Vagina (tissue), 2 donors: Measurements from ENCODE around the gene ARSB. TPM values are rescaled to one million over a fixed set of nuclear protein-coding genes. Genes with fewer than 3 reads are reported as not detected.

Experiments
- DNase-seq, 2 donors: peaks; one replicate each; pipeline ENCODE4 v3.0.0-alpha.2; 2017; ENCODE audit errors: extremely low spot score in 2 of 2
- H3K27ac ChIP-seq: fragments of 200-600 bp; sonication (generic); one replicate; pipeline ENCODE4 v1.5.1; 2019
- H3K27me3 ChIP-seq: fragments of 200-600 bp; sonication (generic); one replicate; pipeline ENCODE4 v1.5.1; 2019
- H3K36me3 ChIP-seq, 2 donors: fragments of 200-600 bp; sonication (generic); one replicate each; pipeline ENCODE4 v1.5.1; 2017 to 2019
- H3K4me1 ChIP-seq: fragments of 200-600 bp; sonication (generic); one replicate; pipeline ENCODE4 v1.5.1; 2019
- H3K4me3 ChIP-seq, 2 donors: fragments of 200-600 bp; sonication (generic); 1 replicate in 1 of 2; 2 replicates in 1 of 2; pipeline ENCODE4 v1.5.1; 2016 to 2019
- H3K9me3 ChIP-seq: fragments of 200-600 bp; sonication (generic); one replicate; pipeline ENCODE4 v1.5.1; 2019
- CTCF ChIP-seq, 3 experiments: fragments of 450-650 bp in 2 of 3; fragments of 200-600 bp in 1 of 3; sonication (generic) in 1 of 3; IDR thresholded peaks; one replicate each; pipeline ENCODE4 v1.5.1; 2017 to 2019; ENCODE audit warnings: antibody characterized with exemption in 3 of 3, mild to moderate bottlenecking in 2 of 3, moderate library complexity in 2 of 3
- POLR2A ChIP-seq, 2 donors: fragments of 450-650 bp; IDR thresholded peaks; one replicate each; pipeline ENCODE4 v1.6.1; 2017; ENCODE audit warnings: antibody characterized with exemption in 2 of 2, mild to moderate bottlenecking in 2 of 2, moderate library complexity in 2 of 2
- POLR2AphosphoS5 ChIP-seq, 2 donors: sonication (generic); formaldehyde crosslinking; IDR thresholded peaks; one replicate each; pipeline ENCODE4 v1.9.0; 2017; ENCODE audit warnings: antibody characterized with exemption in 2 of 2, mild to moderate bottlenecking in 2 of 2, low read depth in 1 of 2; ENCODE audit not compliant: insufficient read depth in 1 of 2
- intact Hi-C: fragments of 100-400 bp; cut with DNase I; formaldehyde crosslinking; loops from one replicate; pipeline ENCODE4 v1.15.1; 2023
- total RNA-seq: library from RNA; depleted of rRNA; stranded (reverse); fragments of >200 nt; gene quantifications from one replicate; pipeline ENCODE4 v1.2.3, GENCODE V29; 2016

ARSB gene
- total RNA-seq, 1 donor from 2014 or later, result 12.3 TPM

- Histone ChIP-seq H3K4me3 (no peak overlapping the region), H3K36me3 (no peaks in the 10 kb centered on the region), H3K27ac (no peak overlapping the region), H3K9me3 (no peaks in the 10 kb centered on the region), H3K27me3 (no peaks in the 10 kb centered on the region), H3K4me1 (peaks cover 20% of the 10 kb centered on the region)
- TF ChIP-seq POLR2A (IDR thresholded peaks at IDR 0.05), result no peak
- no peak for TF ChIP-seq CTCF (IDR thresholded peaks at IDR 0.05)
- TF ChIP-seq POLR2AphosphoS5 (IDR thresholded peaks at IDR 0.05; ENCODE audit: insufficient read depth in 1 of 2, low read depth in 1 of 2), result no peak
- DNase-seq, result no peak
- intact Hi-C loops, result no loop called here
These were observed 229.2 kb downstream of the ARSB start for GRCh38 chr5:78755822-78756429.

- TF ChIP-seq POLR2AphosphoS5 (IDR thresholded peaks at IDR 0.05; ENCODE audit: insufficient read depth in 1 of 2, low read depth in 1 of 2), result no peak
- no peak for TF ChIP-seq POLR2A (IDR thresholded peaks at IDR 0.05)
- no peak for TF ChIP-seq CTCF (IDR thresholded peaks at IDR 0.05)
- no peak for DNase-seq
- Histone ChIP-seq H3K4me3 (no peak overlapping the region), H3K27ac (no peak overlapping the region), H3K36me3 (no peaks in the 10 kb centered on the region), H3K4me1 (peaks cover 20% of the 10 kb centered on the region), H3K27me3 (no peaks in the 10 kb centered on the region), H3K9me3 (no peaks in the 10 kb centered on the region)
- intact Hi-C loops, result no loop called here
These were observed 230.5 kb downstream of the ARSB start for GRCh38 chr5:78754655-78755054.

- TF ChIP-seq POLR2A (IDR thresholded peaks at IDR 0.05), result no peak
- no peak for TF ChIP-seq POLR2AphosphoS5 (IDR thresholded peaks at IDR 0.05; ENCODE audit: insufficient read depth in 1 of 2, low read depth in 1 of 2)
- TF ChIP-seq CTCF (IDR thresholded peaks at IDR 0.05), result no peak
- no peak for DNase-seq
- H3K36me3 ChIP-seq, result no peaks in the 10 kb centered on the region
- H3K4me1 ChIP-seq, result peaks cover 20% of the 10 kb centered on the region
- H3K9me3 ChIP-seq, result no peaks in the 10 kb centered on the region
- no peak overlapping the region for H3K4me3 ChIP-seq
- H3K27ac ChIP-seq, result no peak overlapping the region
- no peaks in the 10 kb centered on the region for H3K27me3 ChIP-seq
- intact Hi-C loops, result no loop called here
These were observed 232.0 kb downstream of the ARSB start for GRCh38 chr5:78753093-78753531.

- peaks cover 20% of the 10 kb centered on the region for H3K4me1 ChIP-seq
- intact Hi-C loops, result no loop called here
- no peak overlapping the region for H3K27ac ChIP-seq
- no peak overlapping the region for H3K4me3 ChIP-seq
- TF ChIP-seq CTCF (IDR thresholded peaks at IDR 0.05) (no peak), POLR2AphosphoS5 (IDR thresholded peaks at IDR 0.05; ENCODE audit: insufficient read depth in 1 of 2, low read depth in 1 of 2) (no peak), POLR2A (IDR thresholded peaks at IDR 0.05) (no peak)
- no peaks in the 10 kb centered on the region for H3K27me3 ChIP-seq
- H3K36me3 ChIP-seq, result no peaks in the 10 kb centered on the region
- DNase-seq, result no peak
- H3K9me3 ChIP-seq, result no peaks in the 10 kb centered on the region
These were observed 233.2 kb downstream of the ARSB start for GRCh38 chr5:78751872-78752271.

DNA sequence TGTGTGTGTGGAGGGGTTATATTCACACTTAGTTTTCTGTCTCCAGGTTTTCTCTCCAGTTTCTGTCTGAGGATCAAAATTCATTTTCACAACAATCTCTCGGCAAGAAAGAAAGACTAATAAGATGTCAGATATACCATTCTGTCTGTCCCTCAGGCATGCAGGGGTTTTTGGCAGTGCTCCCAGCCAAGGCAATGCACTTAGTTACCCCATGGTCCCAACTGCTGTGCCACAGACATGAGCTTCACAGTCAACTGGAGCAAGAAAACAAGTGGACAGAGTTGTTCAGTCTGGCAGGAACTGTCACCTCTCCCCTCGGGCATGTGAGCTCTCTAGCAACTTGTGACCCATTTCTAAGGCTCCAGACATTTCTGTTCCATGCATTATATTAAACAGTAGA is 234.8 kb downstream of the ARSB start:
- TF ChIP-seq POLR2AphosphoS5 (IDR thresholded peaks at IDR 0.05; ENCODE audit: insufficient read depth in 1 of 2, low read depth in 1 of 2) (no peak), CTCF (IDR thresholded peaks at IDR 0.05) (no peak), POLR2A (IDR thresholded peaks at IDR 0.05) (no peak)
- H3K9me3 ChIP-seq, result no peaks in the 10 kb centered on the region
- intact Hi-C loops, result no loop called here
- no peaks in the 10 kb centered on the region for H3K36me3 ChIP-seq
- peaks cover 25% of the 10 kb centered on the region for H3K4me1 ChIP-seq
- no peak for DNase-seq
- H3K27me3 ChIP-seq, result no peaks in the 10 kb centered on the region
- H3K27ac ChIP-seq, result no peak overlapping the region
- H3K4me3 ChIP-seq, result no peak overlapping the region
